Measurements from ENCODE around the gene MPP2.

The MPP2 gene

GRCh38 chr17:43935926-43936261, 28.6 kb upstream of the MPP2 start:
- Histone ChIP-seq H3K4me3 (ENCODE audit: low read length) (no peak overlapping the region), H3K4me2 (ENCODE audit: low read depth, low read length) (no peak overlapping the region), H3K27ac (ENCODE audit: low read length) (no peak overlapping the region), H3K79me2 (ENCODE audit: low read length) (no peaks in the 10 kb centered on the region), H3K4me1 (ENCODE audit: low read length) (no peaks in the 10 kb centered on the region), H3F3A (ENCODE audit: insufficient read depth, low read length) (no peaks in the 10 kb centered on the region), H3K9ac (ENCODE audit: low read length) (no peak overlapping the region), H4K20me1 (ENCODE audit: insufficient read depth, low read length) (no peaks in the 10 kb centered on the region), H3K9me2 (replicated peaks; ENCODE audit: insufficient read depth, low read length) (no peaks in the 10 kb centered on the region), H3K36me3 (replicated peaks; ENCODE audit: insufficient read depth, low read length) (no peaks in the 10 kb centered on the region), H3K9me3 (replicated peaks; ENCODE audit: insufficient read depth, low read length) (no peaks in the 10 kb centered on the region), H2AFZ (ENCODE audit: low read length) (no peak overlapping the region), H3K27me3 (replicated peaks; ENCODE audit: insufficient read depth, low read length) (peaks cover 18% of the 10 kb centered on the region)
- no peak for DNase-seq
- TF ChIP-seq EZH2 (optimal IDR thresholded peaks at IDR 0.05; ENCODE audit: low read depth, low read length) (no peak), CTCF (IDR thresholded peaks at IDR 0.05; ENCODE audit: low read length) (no peak), EZH2phosphoT487 (IDR thresholded peaks at IDR 0.05; ENCODE audit: low read length) (no peak)

GRCh38 chr17:43935204-43935925, 28.0 kb upstream of the MPP2 start:
- H3K4me3 ChIP-seq (ENCODE audit: low read length), result no peak overlapping the region
- H3F3A ChIP-seq (ENCODE audit: insufficient read depth, low read length), result no peaks in the 10 kb centered on the region
- no peak overlapping the region for H3K27ac ChIP-seq (ENCODE audit: low read length)
- H4K20me1 ChIP-seq (ENCODE audit: insufficient read depth, low read length), result no peaks in the 10 kb centered on the region
- H3K27me3 ChIP-seq (replicated peaks; ENCODE audit: insufficient read depth, low read length), result peaks cover 18% of the 10 kb centered on the region
- no peak overlapping the region for H3K9ac ChIP-seq (ENCODE audit: low read length)
- no peaks in the 10 kb centered on the region for H3K4me1 ChIP-seq (ENCODE audit: low read length)
- TF ChIP-seq EZH2phosphoT487 (IDR thresholded peaks at IDR 0.05; ENCODE audit: low read length) (no peak), CTCF (IDR thresholded peaks at IDR 0.05; ENCODE audit: low read length) (no peak), EZH2 (optimal IDR thresholded peaks at IDR 0.05; ENCODE audit: low read depth, low read length) (no peak)
- H3K4me2 ChIP-seq (ENCODE audit: low read depth, low read length), result no peak overlapping the region
- no peaks in the 10 kb centered on the region for H3K9me2 ChIP-seq (replicated peaks; ENCODE audit: insufficient read depth, low read length)
- H3K36me3 ChIP-seq (replicated peaks; ENCODE audit: insufficient read depth, low read length), result no peaks in the 10 kb centered on the region
- no peaks in the 10 kb centered on the region for H3K9me3 ChIP-seq (replicated peaks; ENCODE audit: insufficient read depth, low read length)
- DNase-seq, result no peak
- H3K79me2 ChIP-seq (ENCODE audit: low read length), result no peaks in the 10 kb centered on the region
- no peak overlapping the region for H2AFZ ChIP-seq (ENCODE audit: low read length)

GRCh38 chr17:43932923-43933322, 25.6 kb upstream of the MPP2 start:
- Histone ChIP-seq H4K20me1 (ENCODE audit: insufficient read depth, low read length) (no peaks in the 10 kb centered on the region), H3K27me3 (replicated peaks; ENCODE audit: insufficient read depth, low read length) (peaks cover 12% of the 10 kb centered on the region), H3K9me2 (replicated peaks; ENCODE audit: insufficient read depth, low read length) (no peaks in the 10 kb centered on the region), H3K27ac (ENCODE audit: low read length) (no peak overlapping the region), H3K36me3 (replicated peaks; ENCODE audit: insufficient read depth, low read length) (no peaks in the 10 kb centered on the region), H3F3A (ENCODE audit: insufficient read depth, low read length) (no peaks in the 10 kb centered on the region), H3K9me3 (replicated peaks; ENCODE audit: insufficient read depth, low read length) (no peaks in the 10 kb centered on the region), H3K4me3 (ENCODE audit: low read length) (no peak overlapping the region), H3K9ac (ENCODE audit: low read length) (no peak overlapping the region), H3K79me2 (ENCODE audit: low read length) (no peaks in the 10 kb centered on the region), H3K4me2 (ENCODE audit: low read depth, low read length) (no peak overlapping the region), H3K4me1 (ENCODE audit: low read length) (no peaks in the 10 kb centered on the region), H2AFZ (ENCODE audit: low read length) (no peak overlapping the region)
- TF ChIP-seq EZH2 (optimal IDR thresholded peaks at IDR 0.05; ENCODE audit: low read depth, low read length) (no peak), CTCF (IDR thresholded peaks at IDR 0.05; ENCODE audit: low read length) (no peak), EZH2phosphoT487 (IDR thresholded peaks at IDR 0.05; ENCODE audit: low read length) (no peak)
- no peak for DNase-seq

Measured in MM.1S (cell line).